ENCODE measurements around the gene PRTFDC1. TPM values are rescaled to one million over a fixed set of nuclear protein-coding genes. Genes with fewer than 3 reads are reported as not detected.

The PRTFDC1 gene
- total and polyA plus RNA-seq, 2 of the 8 experiments (the other 6 are each of a cell fraction or from before 2014, with no cell fraction given): 5.9 to 6.6 TPM

DNA sequence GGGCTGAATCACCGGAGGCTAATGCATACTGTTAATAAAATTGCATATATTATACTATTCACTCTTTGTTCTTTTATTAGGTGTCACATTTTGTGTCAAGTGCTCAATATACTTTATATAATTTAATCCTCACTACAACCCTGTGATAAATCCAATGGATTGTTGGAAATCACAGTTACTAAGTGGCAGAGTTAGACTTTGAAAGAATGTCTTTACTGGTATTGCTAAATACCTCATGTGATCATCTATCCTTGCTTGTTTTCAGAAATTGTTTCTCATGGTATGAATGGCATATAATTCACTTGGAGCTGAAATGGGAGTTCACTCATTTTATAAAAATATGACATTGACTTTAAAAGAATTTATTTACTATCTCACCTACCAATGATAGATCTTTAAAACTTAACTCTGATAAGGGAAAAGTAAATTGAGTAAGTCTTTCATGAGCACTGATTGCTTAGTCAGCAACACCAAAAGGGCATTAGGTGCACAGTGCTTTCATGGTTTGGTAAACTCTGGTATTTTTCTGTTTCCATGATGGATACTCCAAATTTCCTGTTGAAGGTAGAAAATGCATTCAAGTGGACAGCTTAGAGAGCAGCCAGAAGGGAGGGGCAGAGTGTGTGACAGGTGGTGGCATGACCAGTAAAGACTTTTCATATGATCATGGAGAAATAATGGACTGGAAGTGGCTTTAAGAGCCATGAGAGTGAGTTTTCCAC lies 41.0 kb upstream of the PRTFDC1 start:
- no peak overlapping the region for H2AK5ac ChIP-seq (ENCODE audit: low read depth, low read length)
- ChIA-PET CTCF (ENCODE audit: partially characterized antibody) (interaction anchor here (0.6 kb wide), 1 partner anchor 212 kb away, joined by 5 read pairs; no protein-coding TSS in a partner anchor), POLR2A (ENCODE audit: partially characterized antibody) (no interaction called here)
- H3K4me2 ChIP-seq (ENCODE audit: insufficient read depth in 1 of 2, low read depth in 2 of 2, low read length in 2 of 2): no peak overlapping the region
- H4K20me1 ChIP-seq (replicated peaks in 1 of 2; ENCODE audit: control insufficient read depth in 1 of 2, insufficient read depth in 2 of 2, low read length in 2 of 2): no peaks in the 10 kb centered on the region
- no peak overlapping the region for H3K9ac ChIP-seq (replicated peaks in 1 of 4; ENCODE audit: extremely low read depth in 1 of 4, low read depth in 3 of 4, low read length in 3 of 4)
- no peak overlapping the region for H3K4ac ChIP-seq (replicated peaks; ENCODE audit: insufficient read length, low read depth, low read length)
- H3K36me3 ChIP-seq (ENCODE audit: control insufficient read depth in 2 of 4, insufficient read depth in 4 of 4, low read length in 3 of 4): no peaks in the 10 kb centered on the region
- H3K18ac ChIP-seq (ENCODE audit: extremely low read depth, low read length): no peak overlapping the region
- H3K27ac ChIP-seq (ENCODE audit: low read depth, low read length): no peak overlapping the region
- FAIRE-seq: no peak
- H3K56ac ChIP-seq (replicated peaks; ENCODE audit: insufficient read length, low read depth, low read length): no peak overlapping the region
- H2BK5ac ChIP-seq (ENCODE audit: low read depth, low read length): no peak overlapping the region
- DNase-seq (ENCODE audit: low read depth in 1 of 2, low spot score in 2 of 2): no peak
- no peaks in the 10 kb centered on the region for H3K9me3 ChIP-seq (ENCODE audit: insufficient read depth in 2 of 2, low read depth in 1 of 2, low read length in 1 of 2)
- no peaks in the 10 kb centered on the region for H3K27me3 ChIP-seq (replicated peaks in 1 of 4; ENCODE audit: control insufficient read depth in 3 of 4, extremely low read depth in 1 of 4, insufficient read depth in 3 of 4, low read length in 3 of 4)
- no peak overlapping the region for H3K4me3 ChIP-seq (ENCODE audit: extremely low read depth in 1 of 4, insufficient read depth in 2 of 4, low read depth in 3 of 4, low read length in 4 of 4)
- no peaks in the 10 kb centered on the region for H3K23me2 ChIP-seq (ENCODE audit: low read depth, low read length)
- no peaks in the 10 kb centered on the region for H3K79me1 ChIP-seq (ENCODE audit: low read depth, low read length)
- H4K5ac ChIP-seq (ENCODE audit: insufficient read length, low read depth, low read length): no peak overlapping the region
- no peak overlapping the region for H3K23ac ChIP-seq (ENCODE audit: insufficient read length)
- H3K79me2 ChIP-seq (ENCODE audit: control insufficient read depth in 1 of 2, insufficient read depth in 2 of 2, low read length in 2 of 2): no peaks in the 10 kb centered on the region
- no peak overlapping the region for H2AFZ ChIP-seq (ENCODE audit: low read length)
- no peak overlapping the region for H4K91ac ChIP-seq (replicated peaks; ENCODE audit: insufficient read length, low read length)
- 89% methylated on average over 1 of the region's 1 CpG; no CpG with 5 or more reads in 1 of the 2 experiments for WGBS, 2 experiments (ENCODE audit: extremely low coverage in 1 of 2, insufficient coverage in 1 of 2, insufficient read length in 1 of 2, insufficient replicate concordance in 2 of 2, low coverage in 1 of 2, low lambda C conversion rate in 2 of 2, missing lambda C conversion rate in 1 of 2)
- no peak overlapping the region for H2BK120ac ChIP-seq (replicated peaks; ENCODE audit: low read depth, low read length)
- H2BK12ac ChIP-seq (ENCODE audit: low read depth, low read length): no peak overlapping the region
- H4K8ac ChIP-seq (ENCODE audit: extremely low read depth, insufficient read depth, low read length): no peak overlapping the region
- no peak overlapping the region for H2BK15ac ChIP-seq (ENCODE audit: low read length)
- no peak overlapping the region for H3K14ac ChIP-seq (ENCODE audit: insufficient read length)
- H3K4me1 ChIP-seq (replicated peaks in 1 of 4; ENCODE audit: control insufficient read depth in 3 of 4, insufficient read depth in 4 of 4, low read length in 3 of 4): no peaks in the 10 kb centered on the region
- no peak overlapping the region for H2BK20ac ChIP-seq (ENCODE audit: low read length)
- no peak for TF ChIP-seq CTBP2 (IDR thresholded peaks at IDR 0.05; ENCODE audit: borderline replicate concordance, insufficient read depth, insufficient read length, low read length)
- TF ChIP-seq SUZ12 (IDR thresholded peaks at IDR 0.05; ENCODE audit: low read length): no peak
- no peak for TF ChIP-seq KDM1A (IDR thresholded peaks at IDR 0.05; ENCODE audit: borderline replicate concordance, low read length)
- TF ChIP-seq SP2 (IDR thresholded peaks at IDR 0.05; ENCODE audit: low read length): no peak
- TF ChIP-seq MAFK (IDR thresholded peaks at IDR 0.05; ENCODE audit: low read depth, low read length): no peak
- TF ChIP-seq KDM5A (IDR thresholded peaks at IDR 0.05; ENCODE audit: low read length): no peak
- TF ChIP-seq CBX8 (IDR thresholded peaks at IDR 0.05; ENCODE audit: borderline replicate concordance, low read depth, low read length): no peak
- no peak for TF ChIP-seq HDAC2 (IDR thresholded peaks at IDR 0.05; ENCODE audit: borderline replicate concordance in 1 of 2, low read depth in 2 of 2, low read length in 2 of 2)
- TF ChIP-seq TBP (IDR thresholded peaks at IDR 0.05; ENCODE audit: low read depth, low read length): no peak
- no peak for TF ChIP-seq RNF2 (IDR thresholded peaks at IDR 0.05; ENCODE audit: borderline replicate concordance, low read depth, low read length, missing control alignments, poor library complexity, severe bottlenecking)
- no peak for TF ChIP-seq PHF8 (conservative IDR thresholded peaks at IDR 0.05; ENCODE audit: low read depth, low read length)
- TF ChIP-seq RBBP5 (IDR thresholded peaks at IDR 0.05; ENCODE audit: borderline replicate concordance, low read depth, low read length): no peak

Data from H1 (cell line).